HCEC 1CT (cell line): ENCODE results near the gene CDC73.
"Not testable (repeated sequence)": the region's sequence is repeated elsewhere in the genome, so short reads cannot be mapped to it uniquely, and the experiment has no call there.

Experiments
- DNase-seq: peaks from one replicate; pipeline ENCODE4 v3.0.0-alpha.2; 2017

The CDC73 gene

GRCh38 chr1:193114485-193115095, 7.2 kb upstream of the CDC73 start:
- DNase-seq: peak; percentile 28

GRCh38 chr1:193115629-193116227, 6.1 kb upstream of the CDC73 start:
- peak; percentile 99 for DNase-seq

- DNase-seq: not testable (repeated sequence)
Measured at GRCh38 chr1:193117167-193117566, 4.7 kb upstream of the CDC73 start.

GRCh38 chr1:193118194-193118593, 3.6 kb upstream of the CDC73 start:
- DNase-seq: no peak

- no peak for DNase-seq
Measured at GRCh38 chr1:193118803-193119730, 2.8 kb upstream of the CDC73 start.

- no peak for DNase-seq
Measured at GRCh38 chr1:193120604-193121166, 1.1 kb upstream of the CDC73 start.

- DNase-seq: no peak
Measured at GRCh38 chr1:193123751-193124150, 1.9 kb downstream of the CDC73 start.

- no peak for DNase-seq
Measured at GRCh38 chr1:193125369-193125768, 3.5 kb downstream of the CDC73 start.

GRCh38 chr1:193131266-193131860, 9.5 kb downstream of the CDC73 start:
- DNase-seq: no peak

GRCh38 chr1:193140254-193140653, 18.4 kb downstream of the CDC73 start:
- DNase-seq: no peak

GRCh38 chr1:193141804-193142203, 20.0 kb downstream of the CDC73 start:
- DNase-seq: no peak

- no peak for DNase-seq
Measured at GRCh38 chr1:193142409-193142808, 20.6 kb downstream of the CDC73 start.

- DNase-seq: no peak
Measured at GRCh38 chr1:193143285-193143684, 21.5 kb downstream of the CDC73 start.

GRCh38 chr1:193144361-193144938, 22.6 kb downstream of the CDC73 start:
- DNase-seq: no peak

- DNase-seq: no peak
Measured at GRCh38 chr1:193144999-193145398, 23.2 kb downstream of the CDC73 start.

- no peak for DNase-seq
Measured at GRCh38 chr1:193156117-193156821, 34.4 kb downstream of the CDC73 start.

- no peak for DNase-seq
Measured at GRCh38 chr1:193156822-193157142, 35.0 kb downstream of the CDC73 start.

GRCh38 chr1:193157360-193157759, 35.5 kb downstream of the CDC73 start:
- no peak for DNase-seq

GRCh38 chr1:193176113-193176512, 54.3 kb downstream of the CDC73 start:
- no peak for DNase-seq

- no peak for DNase-seq
Measured at GRCh38 chr1:193176788-193177187, 55.0 kb downstream of the CDC73 start.

GRCh38 chr1:193179094-193179493, 57.3 kb downstream of the CDC73 start:
- no peak for DNase-seq

GRCh38 chr1:193181536-193181935, 59.7 kb downstream of the CDC73 start:
- no peak for DNase-seq
